GM18526 (cell line): ENCODE measurements around the gene TMEM158.

Experiments used
- POLR2A ChIP-seq: IDR thresholded peaks from 3 replicates; pipeline ENCODE4 v1.6.1; 2011; ENCODE audit not compliant: insufficient read length; ENCODE audit errors: extremely low read depth

The TMEM158 gene

DNA sequence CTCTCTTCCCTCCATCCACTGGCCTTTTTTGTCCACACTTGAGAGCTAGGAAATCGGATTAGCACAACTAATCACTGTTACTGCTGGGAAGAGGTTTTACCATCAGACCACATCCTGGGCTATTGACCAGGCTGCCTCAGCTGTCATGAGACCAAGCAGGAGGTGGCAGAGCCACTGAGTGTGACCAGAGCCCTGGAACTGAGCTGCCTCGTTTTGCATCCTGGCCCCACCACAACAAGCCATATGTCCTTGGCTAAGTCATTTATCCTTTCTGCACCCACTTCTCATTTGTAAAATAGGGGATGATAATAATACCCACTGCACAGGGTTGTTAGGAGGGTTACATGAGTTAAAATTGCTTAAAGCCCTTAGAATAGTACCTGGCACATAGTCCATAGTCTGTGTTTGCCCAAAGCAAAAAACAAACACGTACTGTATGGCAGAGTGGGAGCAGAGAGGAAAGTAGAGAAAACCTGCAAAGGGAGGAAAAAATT is 34.1 kb downstream of the TMEM158 start:
- no peak for TF ChIP-seq POLR2A

DNA sequence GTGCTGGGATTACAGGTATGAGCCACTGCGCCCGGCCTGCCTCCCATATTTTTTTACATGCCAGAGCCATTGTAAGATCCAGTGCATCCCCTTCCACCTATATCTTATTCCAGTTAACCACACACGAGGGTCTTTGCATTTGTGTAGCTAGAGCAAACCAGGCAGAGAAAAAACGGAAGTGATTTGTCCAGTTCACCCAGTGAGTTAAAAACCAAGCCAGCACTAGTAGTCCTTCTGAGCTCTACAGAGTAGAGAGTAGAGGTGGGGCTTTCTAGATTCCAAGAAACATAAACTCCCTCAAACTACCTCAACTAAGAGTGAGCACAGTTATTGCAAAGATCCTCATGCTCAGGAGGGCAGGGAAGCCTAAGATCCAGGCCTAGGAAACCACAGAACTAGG is 34.7 kb downstream of the TMEM158 start:
- TF ChIP-seq POLR2A, result no peak

DNA sequence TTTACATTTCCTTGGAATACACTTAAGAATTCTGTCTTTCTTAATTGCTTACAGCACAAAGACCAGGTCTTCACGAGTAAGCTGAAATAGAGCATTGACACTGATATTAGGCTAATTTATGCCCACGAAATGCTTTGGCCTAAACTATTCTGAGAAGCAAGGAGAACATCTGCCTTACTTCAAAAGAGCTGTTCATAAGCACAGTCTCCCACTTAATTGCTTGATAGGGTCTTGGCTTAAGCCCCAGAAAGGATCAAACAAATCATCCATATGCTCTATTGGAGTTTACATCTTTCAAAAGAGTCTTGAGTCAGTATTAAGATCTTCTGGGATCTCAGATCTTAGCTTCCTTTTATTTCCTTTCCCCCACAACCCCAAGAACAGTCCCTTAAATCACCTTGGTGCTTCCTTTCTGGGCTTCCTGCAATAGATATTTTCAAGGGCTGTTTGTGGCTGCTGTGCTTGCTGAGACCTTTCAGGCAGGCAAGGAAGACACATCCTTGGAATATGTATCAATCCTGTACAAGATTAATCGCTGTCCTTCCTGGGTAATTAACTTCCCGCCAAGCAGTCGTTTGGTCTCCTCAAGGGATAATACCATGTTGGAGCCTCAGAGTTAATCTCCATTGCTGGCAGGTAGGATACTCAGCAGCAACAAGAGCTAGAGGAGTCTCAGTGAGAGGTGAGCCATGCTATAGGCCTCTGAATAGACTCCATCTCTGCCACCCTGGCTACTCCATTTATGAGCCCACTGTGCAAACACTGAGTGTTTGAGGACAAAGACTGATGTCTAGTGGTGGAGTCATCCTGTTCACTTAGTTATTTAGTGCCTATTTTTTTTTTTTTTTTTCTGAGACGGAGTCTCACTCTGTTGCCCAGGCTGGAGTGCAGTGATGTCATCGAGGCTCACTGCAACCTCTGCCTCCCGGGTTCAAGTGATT is 37.1 kb downstream of the TMEM158 start:
- no peak for TF ChIP-seq POLR2A

DNA sequence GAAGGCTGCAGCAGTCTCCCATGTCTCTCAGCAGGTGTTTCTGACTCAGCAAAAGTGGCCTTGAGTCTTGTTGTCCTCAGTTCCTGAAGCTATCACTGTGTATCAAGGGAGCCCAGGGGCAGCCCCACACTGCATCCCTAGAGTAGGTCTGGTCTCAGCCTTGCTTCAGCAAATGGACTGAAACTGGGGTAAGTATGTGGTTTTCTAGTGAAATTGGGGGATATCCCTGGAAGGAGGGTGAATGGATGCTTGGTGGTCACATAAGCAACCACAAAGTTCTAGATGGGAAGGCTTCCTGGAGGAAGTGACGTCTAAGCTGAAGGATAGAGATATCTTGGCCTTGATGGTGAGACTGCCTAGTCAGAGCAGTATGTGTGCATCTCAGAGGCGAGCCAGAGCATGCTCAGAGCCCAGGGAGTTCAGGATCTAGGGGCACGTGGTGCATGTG is 38.4 kb downstream of the TMEM158 start:
- TF ChIP-seq POLR2A, result no peak

DNA sequence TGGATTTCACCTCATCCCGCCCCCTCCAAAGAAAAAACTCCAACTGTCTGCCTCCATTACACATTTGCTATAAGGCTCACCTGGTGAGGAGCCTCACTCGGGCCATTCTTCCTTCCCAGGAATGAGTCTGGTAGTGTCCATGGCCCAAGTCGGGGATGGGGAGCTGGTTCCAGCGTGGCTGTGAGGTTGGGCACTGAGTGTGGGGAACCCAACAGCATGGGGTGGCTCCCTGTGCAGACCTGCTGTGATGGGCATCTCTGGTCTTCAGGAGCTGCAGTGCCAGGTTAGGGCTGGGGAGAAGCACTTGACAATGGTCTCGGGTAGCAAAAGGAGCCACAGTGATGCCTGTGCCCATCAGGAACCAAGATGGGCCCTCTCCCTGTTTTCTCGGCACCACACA is 39.2 kb downstream of the TMEM158 start:
- no peak for TF ChIP-seq POLR2A

DNA sequence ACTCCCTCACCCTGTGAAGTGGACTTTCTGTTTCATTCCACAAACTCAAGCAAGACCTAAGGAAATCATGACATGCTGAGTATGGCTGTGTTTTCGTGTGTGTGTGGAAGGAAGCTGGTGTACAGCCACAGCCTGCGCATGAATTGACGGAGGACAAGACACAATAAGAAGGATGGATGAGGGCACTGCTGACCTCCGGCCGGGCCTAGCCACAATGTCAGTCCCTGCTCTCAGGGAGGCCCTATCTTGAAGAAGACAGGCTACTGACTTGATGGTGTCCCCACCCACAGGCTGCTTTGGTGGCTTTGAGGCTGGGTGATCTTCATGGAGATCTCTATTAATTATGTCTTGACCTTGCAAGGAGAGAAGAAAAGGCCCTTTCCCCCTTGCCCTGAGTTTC is 40.6 kb downstream of the TMEM158 start:
- TF ChIP-seq POLR2A, result no peak

DNA sequence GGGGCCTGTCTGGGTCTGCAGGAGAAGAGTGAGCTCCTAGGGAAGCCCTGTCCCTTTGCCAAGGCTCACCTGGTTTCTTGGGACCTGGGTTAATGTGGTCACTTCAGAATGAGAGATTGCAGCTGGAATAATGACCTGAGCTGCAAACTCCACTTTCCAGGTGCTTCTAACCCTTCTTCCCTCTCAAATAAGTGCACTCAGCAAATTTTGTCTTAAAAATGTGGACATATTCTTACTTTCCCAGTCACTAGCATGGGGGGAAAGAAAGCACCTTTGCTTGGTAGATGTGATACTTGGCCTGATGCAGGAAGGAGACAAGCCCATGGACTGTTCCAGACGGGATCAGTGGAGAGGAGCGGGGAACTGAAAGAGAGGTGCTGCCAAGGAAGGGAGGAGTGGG is 41.0 kb downstream of the TMEM158 start:
- TF ChIP-seq POLR2A, result no peak

DNA sequence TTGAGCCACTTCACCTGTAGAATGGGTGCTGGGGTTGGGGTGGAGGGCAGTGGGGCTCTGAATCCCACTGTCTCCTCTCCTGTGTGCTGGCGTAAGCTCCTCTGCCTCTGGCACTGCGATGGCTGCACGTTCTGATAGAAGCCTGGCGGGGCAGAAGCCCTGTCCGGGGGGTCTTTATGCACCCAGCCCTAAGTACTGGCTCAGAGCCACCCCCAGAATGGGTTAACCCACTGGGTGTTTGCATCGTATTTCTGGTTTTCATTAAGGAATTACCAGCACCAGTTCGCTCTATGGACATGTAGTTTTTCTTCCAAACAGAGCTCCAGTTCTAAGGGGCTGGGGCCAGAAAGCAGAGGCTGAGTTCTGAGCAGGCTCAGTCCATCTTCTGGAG is 42.2 kb downstream of the TMEM158 start:
- TF ChIP-seq POLR2A, result no peak

DNA sequence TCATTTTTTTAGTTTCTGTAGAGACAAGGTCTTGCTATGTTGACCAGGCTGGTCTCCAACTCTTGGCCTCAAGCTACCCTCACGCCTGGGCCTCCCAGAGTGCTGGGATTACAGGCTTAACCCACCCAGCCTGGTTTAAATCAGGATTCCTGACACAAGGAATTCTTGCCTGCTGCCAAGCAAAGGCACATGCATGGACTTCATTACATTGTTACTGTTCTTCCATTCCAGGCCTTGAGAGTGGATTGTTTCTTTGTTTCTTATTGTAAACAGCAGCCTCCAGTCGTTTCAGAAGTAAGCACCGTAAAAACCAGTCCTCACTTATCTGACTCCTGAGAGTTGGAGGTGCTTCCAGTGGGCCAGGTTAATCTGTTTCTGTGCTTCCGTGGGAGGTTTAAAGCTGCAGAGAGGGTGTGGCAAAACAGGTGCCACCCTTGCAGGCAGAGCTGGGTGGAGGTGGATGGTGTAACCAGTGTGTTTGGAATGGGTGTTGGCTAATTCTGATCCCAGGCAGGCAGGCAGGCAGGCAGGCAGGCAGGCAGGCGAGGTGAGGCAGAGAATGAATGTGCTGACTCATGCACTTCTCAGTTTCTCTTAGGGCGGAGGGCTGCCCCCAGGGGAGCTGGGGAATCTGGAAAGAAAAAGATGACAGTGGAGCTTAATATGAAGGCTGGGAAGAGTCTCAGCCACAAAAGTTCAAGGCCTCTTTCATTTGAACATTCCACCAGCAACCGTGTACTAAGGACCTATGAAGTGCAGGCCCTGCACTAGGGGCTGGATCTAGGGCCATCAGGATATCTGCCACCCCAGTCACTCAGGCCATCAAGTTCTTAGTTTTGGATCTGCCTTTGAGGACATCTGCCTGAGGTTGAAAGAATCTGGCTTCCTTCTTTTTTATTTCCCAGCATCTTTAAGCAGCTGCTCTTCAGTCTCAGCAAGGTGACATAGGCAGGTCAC is 42.9 kb downstream of the TMEM158 start:
- TF ChIP-seq POLR2A, result no peak

DNA sequence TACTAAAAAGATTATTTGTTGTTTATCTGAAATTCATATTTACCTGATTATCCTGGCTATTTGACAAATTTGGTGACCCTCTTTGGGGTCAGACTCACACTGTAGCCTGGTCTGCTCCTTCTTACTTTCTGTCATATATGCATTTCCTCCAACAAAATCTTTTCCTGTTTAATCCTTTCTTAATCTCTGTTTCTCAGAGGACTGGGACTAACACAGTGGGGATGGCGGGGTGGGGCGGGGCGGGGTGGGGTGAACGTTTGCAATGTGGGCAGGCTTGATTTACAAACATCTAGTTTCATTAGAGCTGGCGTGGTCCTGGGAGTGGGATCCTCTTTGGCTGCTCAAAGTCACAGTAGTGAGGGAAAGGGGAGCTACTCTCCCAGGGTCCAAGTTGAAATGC is 44.6 kb downstream of the TMEM158 start:
- TF ChIP-seq POLR2A, result no peak

DNA sequence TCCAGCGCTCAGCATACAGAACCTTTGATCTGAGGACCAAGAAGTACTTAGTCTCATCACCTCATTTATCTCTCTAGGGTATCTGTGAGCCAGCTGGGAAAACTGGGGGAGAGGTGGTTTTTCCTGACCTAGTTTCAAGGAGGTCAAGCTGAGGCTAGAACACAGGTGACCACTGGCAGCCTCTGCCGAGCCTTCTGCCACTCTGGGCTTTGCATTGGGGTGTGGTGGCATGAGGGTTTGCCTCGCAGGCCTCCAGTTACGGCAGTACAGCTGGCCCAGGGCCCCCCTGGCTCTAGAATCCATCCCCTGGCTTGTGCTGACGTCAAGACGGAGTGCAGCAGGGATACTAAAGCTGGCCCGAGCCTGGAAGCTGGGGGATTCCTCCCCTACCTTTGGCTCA is 45.2 kb downstream of the TMEM158 start:
- no peak for TF ChIP-seq POLR2A

DNA sequence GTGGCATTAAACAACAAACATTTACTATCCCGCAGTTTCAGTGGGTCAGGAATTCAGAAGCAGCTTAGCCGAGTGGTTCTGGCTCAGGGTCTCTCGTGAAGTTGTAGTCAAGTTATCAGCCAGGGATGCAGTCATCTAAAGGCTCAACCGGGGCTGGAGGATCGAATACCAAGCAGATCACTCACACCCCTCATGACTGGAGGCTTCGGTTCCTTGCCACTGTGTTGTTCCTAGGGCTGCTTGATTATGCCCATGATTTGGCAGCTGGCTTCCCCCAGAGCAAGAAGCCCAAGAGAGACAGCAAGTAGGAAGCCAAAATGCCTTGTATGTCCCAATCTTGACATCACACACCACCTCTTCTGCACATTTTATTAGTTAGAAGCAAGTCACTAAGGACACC is 46.0 kb downstream of the TMEM158 start:
- TF ChIP-seq POLR2A, result no peak

DNA sequence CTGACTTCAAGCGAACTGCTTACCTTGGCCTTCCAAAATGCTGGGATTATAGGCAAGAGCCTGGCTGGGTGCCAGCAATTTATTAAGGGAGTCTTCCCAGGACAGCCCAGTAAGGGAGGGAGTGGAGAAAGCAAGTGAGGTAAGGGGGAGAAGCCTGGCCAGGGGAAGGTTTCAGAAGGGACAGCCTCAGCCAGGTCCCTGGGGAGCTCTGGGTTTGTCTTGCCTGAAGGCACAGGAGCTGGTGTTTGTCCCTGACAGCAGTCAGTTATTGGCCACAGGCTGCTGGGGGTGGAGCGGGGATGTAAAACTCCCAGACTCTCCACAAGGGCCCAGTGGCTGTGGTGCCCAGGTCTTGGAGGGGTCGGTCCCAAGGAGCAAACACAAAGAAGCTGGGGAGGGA is 46.9 kb downstream of the TMEM158 start:
- no peak for TF ChIP-seq POLR2A

DNA sequence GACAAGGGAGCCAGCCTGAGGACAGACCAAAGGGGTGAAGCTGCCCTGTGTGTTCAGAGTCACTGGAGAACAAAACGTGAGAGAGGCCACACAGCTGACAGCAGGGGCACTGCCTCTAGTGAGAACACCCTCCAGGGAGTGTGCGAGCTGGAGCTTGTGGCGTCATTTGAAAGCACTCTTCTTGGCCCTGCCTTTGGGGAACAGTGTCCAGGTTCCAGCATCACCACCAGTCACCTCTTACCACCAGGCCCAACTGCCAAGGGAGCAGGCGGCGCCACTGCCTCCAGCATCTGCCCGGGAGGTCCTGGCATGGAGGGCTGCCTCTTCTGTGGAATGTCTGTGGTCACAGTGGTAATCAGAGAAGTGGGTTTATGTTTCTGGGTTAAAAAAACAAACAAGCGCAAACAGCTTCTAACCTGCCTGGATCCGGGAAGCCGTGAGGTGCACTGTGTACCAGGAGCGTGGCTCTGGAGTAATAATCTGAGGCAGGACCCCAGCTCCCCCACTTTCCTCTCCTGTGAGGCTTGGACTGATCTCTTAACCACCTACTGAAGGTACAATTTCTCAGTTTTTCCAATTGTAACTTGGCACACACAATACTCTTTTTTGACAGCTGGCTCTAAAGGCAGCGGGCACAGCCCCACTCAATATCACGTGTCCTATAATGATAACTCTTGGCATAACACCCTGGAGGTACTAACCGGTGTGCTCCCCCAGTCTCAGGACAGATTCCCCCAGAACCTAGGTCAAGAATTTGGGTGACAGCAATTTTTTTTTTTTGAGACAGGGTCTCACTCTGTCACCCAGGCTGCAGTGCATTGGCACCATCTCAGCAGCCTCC is 47.7 kb downstream of the TMEM158 start:
- TF ChIP-seq POLR2A, result no peak

DNA sequence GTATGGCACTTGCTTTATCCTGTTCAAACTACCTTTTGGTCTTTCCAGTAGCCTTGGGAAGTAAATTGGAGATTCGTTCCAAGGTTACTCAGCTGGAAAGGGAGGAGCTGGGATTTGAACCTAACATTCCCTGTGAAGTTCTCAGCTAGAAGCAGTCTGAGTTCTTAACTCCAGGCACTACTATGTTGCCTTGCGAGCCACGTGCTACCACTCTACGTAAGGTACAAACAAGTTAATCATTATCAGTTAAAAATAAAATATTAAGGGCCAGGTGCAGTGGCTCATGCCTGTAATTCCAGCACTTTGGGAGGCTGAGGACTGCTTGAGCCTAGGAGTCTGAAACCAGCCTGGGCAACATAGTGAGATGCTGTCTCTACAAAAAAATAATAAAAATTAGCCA is 49.2 kb downstream of the TMEM158 start:
- no peak for TF ChIP-seq POLR2A
